A375 (cell line): ENCODE data around the gene COL4A5. TPM values are rescaled to one million over a fixed set of nuclear protein-coding genes. Genes with fewer than 3 reads are reported as not detected.

Source experiments
- small RNA-seq: library from RNA; depleted of rRNA; stranded (forward); fragments of <200 nt; gene quantifications from one replicate; pipeline ENCODE3, GENCODE V24; 2014
- total RNA-seq: library from RNA; depleted of rRNA; stranded (reverse); fragments of >200 nt; shearing (Covaris generic); gene quantifications from 2 replicates; pipeline ENCODE4 v1.2.3, GENCODE V29; 2014; rRNA removed

The COL4A5 gene
- total RNA-seq, result 4.9 and 7.2 TPM in 2 replicates

GRCh38 chrX:108439426-108439942, at the start of gene COL4A5:
Gene COL4A5 (plus strand): TSS chrX:108439838. CDS start chrX:108440126, 288 bp downstream.

DNA sequence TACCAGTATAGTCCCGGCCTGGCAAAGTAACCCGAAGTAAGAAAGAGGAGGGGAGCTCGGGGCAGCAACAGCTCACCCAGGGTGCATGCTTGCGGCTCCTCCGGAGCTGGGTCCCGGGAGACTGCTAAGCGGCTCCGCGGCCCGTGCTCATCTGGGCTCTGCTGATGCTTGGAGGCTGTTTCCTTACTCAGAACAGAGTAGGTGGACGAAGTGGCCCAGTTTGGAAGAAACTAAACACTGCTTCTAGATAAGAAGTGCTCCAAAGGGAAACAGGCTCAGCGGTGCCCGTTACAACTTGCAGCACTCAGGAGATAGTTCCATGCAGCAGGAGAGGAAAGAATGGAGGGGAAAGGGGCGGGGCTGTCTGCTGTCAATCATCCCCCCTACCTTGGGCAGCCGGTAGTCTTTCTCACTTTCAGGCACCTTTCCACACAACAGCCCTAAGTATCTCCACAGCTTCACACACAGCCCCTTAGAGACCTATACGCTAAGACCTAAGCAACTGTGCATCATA, 1.5 kb upstream of the COL4A5 start, which contains the start of gene COL4A6:
Gene COL4A6, minus strand, starts transcription at position 313 of the 514 bp plus-strand sequence. Its CDS starts 226 bp downstream, at position 87.

GRCh38 chrX:108736509-108737479, 297.2 kb downstream of the COL4A5 start, which contains the start of gene IRS4:
Gene IRS4 (minus strand): TSS chrX:108736563.

Small RNA genes within 50 kb of the gene (small RNA-seq; reads per million reads assigned to genes)
- not detected for gene RF00019

Other genes starting within 250 kb of the COL4A5 start
- gene COL4A6, start 1.4 kb upstream of the COL4A5 start, total RNA-seq, result 0.37 TPM in 1 of 2 replicates, not detected in the other